H9 (cell line): ENCODE data around the gene CYREN. TPM values are rescaled to one million over a fixed set of nuclear protein-coding genes. Genes with fewer than 3 reads are reported as not detected.

Source experiments
- DNase-seq: peaks from one replicate; pipeline ENCODE4 v3.0.0-alpha.2; 2017
- H2AFZ ChIP-seq: one replicate; pipeline ENCODE4 v1.6.1; 2013; ENCODE audit warnings: mild to moderate bottlenecking, low read length, control low read depth, moderate library complexity
- H2AK5ac ChIP-seq: 2 replicates; pipeline ENCODE4 v1.6.1; 2013; ENCODE audit warnings: low read length, control low read depth, mixed read lengths; ENCODE audit not compliant: insufficient read length
- H2BK120ac ChIP-seq: one replicate; pipeline ENCODE4 v1.6.1; 2013; ENCODE audit warnings: low read depth, mild to moderate bottlenecking, low read length, control low read depth, inconsistent platforms; ENCODE audit not compliant: poor library complexity, severe bottlenecking
- H2BK12ac ChIP-seq: 2 replicates; pipeline ENCODE4 v1.6.1; 2013; ENCODE audit warnings: low read length, control low read depth, mixed read lengths, low read depth; ENCODE audit not compliant: insufficient read length
- H2BK15ac ChIP-seq: 2 replicates; pipeline ENCODE4 v1.6.1; 2013; ENCODE audit warnings: low read depth, low read length, control low read depth
- H2BK20ac ChIP-seq: one replicate; pipeline ENCODE4 v1.6.1; 2013; ENCODE audit warnings: low read depth, mild to moderate bottlenecking, low read length, control low read depth, inconsistent platforms; ENCODE audit not compliant: poor library complexity, severe bottlenecking
- H2BK5ac ChIP-seq: 2 replicates; pipeline ENCODE4 v1.6.1; 2013; ENCODE audit warnings: low read length, control low read depth, mixed read lengths; ENCODE audit not compliant: insufficient read length
- H3K14ac ChIP-seq: 2 replicates; pipeline ENCODE4 v1.6.1; 2013; ENCODE audit warnings: low read length, control low read depth; ENCODE audit not compliant: insufficient read depth
- H3K18ac ChIP-seq: 2 replicates; pipeline ENCODE4 v1.6.1; 2013; ENCODE audit warnings: low read depth, mild to moderate bottlenecking, mixed read lengths, low read length, control low read depth; ENCODE audit not compliant: insufficient read length
- H3K23ac ChIP-seq: 2 replicates; pipeline ENCODE4 v1.6.1; 2013; ENCODE audit warnings: low read length, control low read depth, mixed read lengths, low read depth; ENCODE audit not compliant: insufficient read length
- H3K23me2 ChIP-seq: 2 replicates; pipeline ENCODE4 v1.6.1; 2013; ENCODE audit warnings: low read depth, mild to moderate bottlenecking, mixed read lengths, low read length, control low read depth; ENCODE audit not compliant: insufficient read length, poor library complexity, severe bottlenecking
- H3K27ac ChIP-seq: 2 replicates; pipeline ENCODE4 v1.5.1; 2013; ENCODE audit warnings: low read length, control low read depth, mixed read lengths, low read depth; ENCODE audit not compliant: insufficient read length
- H3K27me3 ChIP-seq: 2 replicates; pipeline ENCODE4 v1.6.1; 2013; ENCODE audit warnings: low read length, control low read depth, inconsistent platforms; ENCODE audit not compliant: insufficient read depth
- H3K4ac ChIP-seq: 2 replicates; pipeline ENCODE4 v1.6.1; 2013; ENCODE audit warnings: low read depth, mild to moderate bottlenecking, control low read depth, inconsistent platforms, low read length, moderate library complexity
- H3K4me1 ChIP-seq: 2 replicates; pipeline ENCODE4 v1.6.1; 2013; ENCODE audit warnings: low read length, control low read depth, inconsistent platforms; ENCODE audit not compliant: insufficient read depth
- H3K4me2 ChIP-seq: 2 replicates; pipeline ENCODE4 v1.6.1; 2013; ENCODE audit warnings: low read length, control low read depth, mixed read lengths; ENCODE audit not compliant: insufficient read length, insufficient read depth
- H3K56ac ChIP-seq: 2 replicates; pipeline ENCODE4 v1.6.1; 2013; ENCODE audit warnings: low read depth, mild to moderate bottlenecking, mixed read lengths, low read length, control low read depth; ENCODE audit not compliant: insufficient read length
- H3K79me1 ChIP-seq: 2 replicates; pipeline ENCODE4 v1.6.1; 2013; ENCODE audit warnings: low read depth, mild to moderate bottlenecking, moderate library complexity, low read length, control low read depth, inconsistent platforms; ENCODE audit not compliant: insufficient read depth, poor library complexity, severe bottlenecking
- H3K79me2 ChIP-seq: 2 replicates; pipeline ENCODE4 v1.6.1; 2013; ENCODE audit warnings: low read length, control low read depth, inconsistent platforms; ENCODE audit not compliant: insufficient read depth
- H3K9ac ChIP-seq: 2 replicates; pipeline ENCODE4 v1.6.1; 2013; ENCODE audit warnings: low read length, control low read depth, mixed read lengths; ENCODE audit not compliant: insufficient read length; ENCODE audit errors: extremely low read depth
- H3K9me3 ChIP-seq: one replicate; pipeline ENCODE4 v1.6.1; 2013; ENCODE audit warnings: low read depth, low read length, inconsistent platforms; ENCODE audit not compliant: control insufficient read depth
- H3T11ph ChIP-seq: one replicate; pipeline ENCODE4 v1.6.1; 2013; ENCODE audit warnings: mild to moderate bottlenecking, low read length, control low read depth, inconsistent platforms
- H4K20me1 ChIP-seq: one replicate; pipeline ENCODE4 v1.6.1; 2013; ENCODE audit not compliant: control insufficient read depth, insufficient read length, insufficient read depth
- H4K5ac ChIP-seq: 2 replicates; pipeline ENCODE4 v1.6.1; 2013; ENCODE audit warnings: low read depth, mild to moderate bottlenecking, mixed read lengths, low read length, control low read depth; ENCODE audit not compliant: insufficient read length
- H4K8ac ChIP-seq: replicated peaks from 2 replicates; pipeline ENCODE4 v1.6.1; 2013; ENCODE audit warnings: low read length, control low read depth, mixed read lengths, low read depth; ENCODE audit not compliant: insufficient read length
- H4K91ac ChIP-seq: 2 replicates; pipeline ENCODE4 v1.6.1; 2013; ENCODE audit warnings: low read depth, mild to moderate bottlenecking, moderate library complexity, mixed read lengths, low read length, control low read depth; ENCODE audit not compliant: insufficient read length
- H3K27ac Mint-ChIP-seq, 3 experiments: 2 replicates in 2 of 3; 3 replicates in 1 of 3; pipeline ENCODE4 v1.8.0; 2020 to 2021; ENCODE audit warnings: mixed read lengths in 3 of 3, mild to moderate bottlenecking in 1 of 3, moderate library complexity in 1 of 3
- H3K27me3 Mint-ChIP-seq: 2 replicates; pipeline ENCODE4 v1.8.0; 2021; ENCODE audit warnings: low read depth, mild to moderate bottlenecking, moderate library complexity, mixed read lengths
- H3K36me3 Mint-ChIP-seq, 3 experiments: 2 replicates in 2 of 3; 3 replicates in 1 of 3; pipeline ENCODE4 v1.8.0; 2020 to 2021; ENCODE audit warnings: low read depth in 3 of 3, mixed read lengths in 3 of 3; ENCODE audit not compliant: insufficient read depth in 1 of 3
- H3K4me1 Mint-ChIP-seq, 2 experiments: 2 replicates each; pipeline ENCODE4 v1.8.0; 2020; ENCODE audit warnings: mixed read lengths in 2 of 2
- H3K4me3 Mint-ChIP-seq, 2 experiments: 2 replicates in 1 of 2; 3 replicates in 1 of 2; pipeline ENCODE4 v1.8.0; 2020 to 2021; ENCODE audit warnings: mild to moderate bottlenecking in 2 of 2, mixed read lengths in 2 of 2, moderate library complexity in 1 of 2
- H3K9me3 Mint-ChIP-seq, 2 experiments: 2 replicates in 1 of 2; 3 replicates in 1 of 2; pipeline ENCODE4 v1.8.0; 2020; ENCODE audit warnings: mild to moderate bottlenecking in 2 of 2, mixed read lengths in 2 of 2, moderate library complexity in 1 of 2
- CTCF ChIP-seq: fragments of 200-600 bp; sonication (generic); conservative IDR thresholded peaks from 3 replicates; pipeline ENCODE4 v1.8.0; 2021; ENCODE audit warnings: antibody characterized with exemption, mild to moderate bottlenecking
- WGBS: extraction: QIAGEN DNeasy Blood & Tissue Kit; methylation state at CpG from one replicate; pipeline ENCODE4 v1.1.7; 2013; ENCODE audit warnings: missing lambda C conversion rate, low lambda C conversion rate, mixed read lengths; ENCODE audit not compliant: insufficient read length; ENCODE audit errors: extremely low coverage; 5-methylcytosine and 5-hydroxymethylcytosine counted together
- total RNA-seq: library from RNA; stranded (reverse); gene quantifications from 2 replicates; pipeline ENCODE4 v1.2.1, GENCODE V29; 2021

The CYREN gene
- total RNA-seq, 1 experiment from 2014 or later, result 72.0 TPM

GRCh38 chr7:135211179-135211945 is 40.9 kb upstream of the CYREN start, which contains the start of gene WDR91:
TSS of gene WDR91 (minus strand) at chr7:135211526. CDS start at chr7:135211502, 24 bp downstream.
- Histone ChIP-seq H2BK15ac (no peak within 1 kb of the TSS), H3K27ac (no peak within 1 kb of the TSS), H2BK20ac (no peak within 1 kb of the TSS), H3K14ac (peak within 1 kb of the TSS; percentile 94), H3K18ac (no peak within 1 kb of the TSS), H3K23me2 (peaks cover 8% of the 10 kb centered on the region), H2BK120ac (no peak within 1 kb of the TSS), H3K27me3 (no peaks in the 10 kb centered on the region), H3K79me2 (no peaks in the 10 kb centered on the region), H2AK5ac (no peak within 1 kb of the TSS), H2BK5ac (no peak within 1 kb of the TSS), H4K8ac (no peak within 1 kb of the TSS), H4K5ac (no peak within 1 kb of the TSS), H3K56ac (no peak within 1 kb of the TSS), H4K91ac (no peak within 1 kb of the TSS), H3T11ph (no peak within 1 kb of the TSS), H2BK12ac (no peak within 1 kb of the TSS), H4K20me1 (no peaks in the 10 kb centered on the region), H3K9me3 (no peaks in the 10 kb centered on the region), H3K4me1 (0 out of 2 replicates have a peak, but pooled peaks cover 2% of the 10 kb centered on the region), H3K9ac (peak within 1 kb of the TSS; percentile 72), H3K4me2 (peak within 1 kb of the TSS; percentile 85), H2AFZ (peak within 1 kb of the TSS; percentile 34), H3K4ac (no peak within 1 kb of the TSS), H3K23ac (no peak within 1 kb of the TSS), H3K79me1 (no peaks in the 10 kb centered on the region)
- no CpG with 5 or more reads among the region's 82 CpGs for WGBS
- Mint-ChIP-seq H3K36me3 (peaks cover 0 to under 1% (median 0%) of the 10 kb centered on the region in 3 experiments; a peak in 1 of 7 replicates), H3K27ac (peak within 1 kb of the TSS in 1 of 3 experiments; percentile 97; a peak in 2 of 7 replicates), H3K4me1 (peaks cover 10 to 25% of the 10 kb centered on the region in 2 experiments), H3K4me3 (peak within 1 kb of the TSS; percentile 92 to 96), H3K9me3 (no peaks in the 10 kb centered on the region), H3K27me3 (peaks cover 10% of the 10 kb centered on the region)
- TF ChIP-seq CTCF, result no peak
- DNase-seq, result peak; percentile 97
